ENCODE results near the gene FJX1. TPM values are rescaled to one million over a fixed set of nuclear protein-coding genes. Genes with fewer than 3 reads are reported as not detected.

The FJX1 gene
- total and polyA plus RNA-seq, 3 donors from 2014 or later, result 2.0 to 5.1 (median 2.8) TPM

GRCh38 chr11:35593143-35593542 lies 25.1 kb upstream of the FJX1 start:
- Histone ChIP-seq H3K9me3 (no peaks in the 10 kb centered on the region), H3K27me3 (no peaks in the 10 kb centered on the region), H3K4me3 (no peak overlapping the region), H3K27ac (no peak overlapping the region), H3K36me3 (ENCODE audit: low read depth, missing control alignments) (no peaks in the 10 kb centered on the region), H3K4me1 (no peaks in the 10 kb centered on the region)
- no peak for DNase-seq
- TF ChIP-seq CTCF (IDR thresholded peaks at IDR 0.05), result no peak
- TF ChIP-seq POLR2A (IDR thresholded peaks at IDR 0.05), result no peak
- intact Hi-C loops (cut with DNase I; ENCODE audit: low total_unique reads), result no loop called here

- no peak overlapping the region for H3K4me3 ChIP-seq
- DNase-seq, result no peak
- TF ChIP-seq CTCF (IDR thresholded peaks at IDR 0.05) (no peak), POLR2A (IDR thresholded peaks at IDR 0.05) (no peak)
- no peaks in the 10 kb centered on the region for H3K4me1 ChIP-seq
- no peaks in the 10 kb centered on the region for H3K27me3 ChIP-seq
- no peaks in the 10 kb centered on the region for H3K36me3 ChIP-seq (ENCODE audit: low read depth, missing control alignments)
- intact Hi-C loops (cut with DNase I; ENCODE audit: low total_unique reads), result no loop called here
- H3K9me3 ChIP-seq, result no peaks in the 10 kb centered on the region
- 48 to 63% methylated on average over 2 of the region's 2 CpGs for WGBS, 2 donors
- no peak overlapping the region for H3K27ac ChIP-seq
Measured at GRCh38 chr11:35594680-35595079, 23.6 kb upstream of the FJX1 start.

- no peak for TF ChIP-seq CTCF (IDR thresholded peaks at IDR 0.05)
- no peak for TF ChIP-seq POLR2A (IDR thresholded peaks at IDR 0.05)
- no peaks in the 10 kb centered on the region for H3K27me3 ChIP-seq
- no peak overlapping the region for H3K4me3 ChIP-seq
- DNase-seq, result no peak
- 87 to 93% methylated on average over 3 of the region's 3 CpGs for WGBS, 2 donors
- intact Hi-C loops (cut with DNase I; ENCODE audit: low total_unique reads), result no loop called here
- H3K36me3 ChIP-seq (ENCODE audit: low read depth, missing control alignments), result no peaks in the 10 kb centered on the region
- no peaks in the 10 kb centered on the region for H3K4me1 ChIP-seq
- H3K9me3 ChIP-seq, result no peaks in the 10 kb centered on the region
- H3K27ac ChIP-seq, result no peak overlapping the region
Measured at GRCh38 chr11:35598254-35599125, 19.8 kb upstream of the FJX1 start.

GRCh38 chr11:35600331-35600838 lies 17.9 kb upstream of the FJX1 start:
- Histone ChIP-seq H3K27me3 (no peaks in the 10 kb centered on the region), H3K4me1 (no peaks in the 10 kb centered on the region), H3K9me3 (no peaks in the 10 kb centered on the region), H3K27ac (no peak overlapping the region), H3K4me3 (no peak overlapping the region), H3K36me3 (ENCODE audit: low read depth, missing control alignments) (no peaks in the 10 kb centered on the region)
- TF ChIP-seq CTCF (IDR thresholded peaks at IDR 0.05) (no peak), POLR2A (IDR thresholded peaks at IDR 0.05) (no peak)
- DNase-seq, result no peak
- 44 to 46% methylated on average over 4 of the region's 4 CpGs for WGBS, 2 donors
- intact Hi-C loops (cut with DNase I; ENCODE audit: low total_unique reads), result no loop called here
